Measurements from ENCODE around the gene POU2F2. TPM values are rescaled to one million over a fixed set of nuclear protein-coding genes. Genes with fewer than 3 reads are reported as not detected.
A peak's percentile ranks its signal among the peaks of the same experiment; 100 is the strongest.

Gene POU2F2
- total and polyA plus RNA-seq, 9 of the 15 experiments (the other 6 are each of a cell fraction or from before 2014, with no cell fraction given): 0.03 to 0.68 (median 0.14) TPM

- TF ChIP-seq MGA (IDR thresholded peaks at IDR 0.05) (peak; percentile 30; the same call in 1 of the 2 replicates), RUNX1 (IDR thresholded peaks at IDR 0.05; ENCODE audit: low read depth) (no peak), NFXL1 (CRISPR knock-in tag; IDR thresholded peaks at IDR 0.05) (no peak)
These were observed 36.4 kb downstream of the POU2F2 start (continued) for GRCh38 chr19:42095814-42096230.

Measured in K562 (cell line).